A673 (cell line): ENCODE results near the gene MCM3. TPM values are rescaled to one million over a fixed set of nuclear protein-coding genes. Genes with fewer than 3 reads are reported as not detected.

Experiments
- BruUV-seq: library from RNA; stranded (reverse); fragments of 400-500 nt; replicated peaks from 2 replicates; lab custom pipeline; 2021; lab: Mats Ljungman, UMichigan
- CTCF ChIA-PET: fragments of 300-600 bp; sonication (Branson Sonifier 250); formaldehyde crosslinking; loops from one replicate; lab custom pipeline; 2022; ENCODE audit warnings: antibody characterized with exemption; lab: Charles Lee
- POLR2A ChIA-PET: fragments of 300-600 bp; sonication (Branson Sonifier 250); formaldehyde crosslinking; loops from one replicate; lab custom pipeline; 2022; ENCODE audit warnings: antibody characterized with exemption; ENCODE audit not compliant: low non-redundant PET; lab: Charles Lee
- DNase-seq: peaks from one replicate; pipeline ENCODE4 v3.0.0-alpha.2; 2015; ENCODE audit warnings: low spot score
- H3K27ac ChIP-seq: fragments of 200-600 bp; sonication (generic); 2 replicates; pipeline ENCODE4 v1.5.1; 2016; ENCODE audit warnings: mixed run types, low read depth, mild to moderate bottlenecking, mixed read lengths, antibody characterized with exemption, low read length; ENCODE audit not compliant: poor library complexity, severe bottlenecking
- H3K27me3 ChIP-seq: fragments of 200-600 bp; sonication (generic); replicated peaks from 2 replicates; pipeline ENCODE4 v1.6.1; 2017; ENCODE audit warnings: mixed run types, low read depth, mild to moderate bottlenecking, mixed read lengths, antibody characterized with exemption, low read length; ENCODE audit not compliant: insufficient read depth, poor library complexity
- H3K36me3 ChIP-seq: fragments of 200-600 bp; sonication (generic); 2 replicates; pipeline ENCODE4 v1.6.1; 2016; ENCODE audit warnings: mixed run types, mild to moderate bottlenecking, mixed read lengths, antibody characterized with exemption, low read length; ENCODE audit not compliant: insufficient read depth, poor library complexity, severe bottlenecking
- H3K4me1 ChIP-seq: fragments of 200-600 bp; sonication (generic); 2 replicates; pipeline ENCODE4 v1.6.1; 2017; ENCODE audit warnings: mixed run types, mild to moderate bottlenecking, mixed read lengths, antibody characterized with exemption, low read length; ENCODE audit not compliant: insufficient read depth, poor library complexity, severe bottlenecking
- H3K4me3 ChIP-seq: fragments of 200-600 bp; sonication (generic); 2 replicates; pipeline ENCODE4 v1.5.1; 2016; ENCODE audit warnings: low read depth, mixed run types, mild to moderate bottlenecking, mixed read lengths, low read length; ENCODE audit not compliant: poor library complexity, severe bottlenecking
- H3K9me3 ChIP-seq: fragments of 200-600 bp; sonication (generic); 2 replicates; pipeline ENCODE4 v1.6.1; 2016; ENCODE audit warnings: mixed run types, low read depth, mild to moderate bottlenecking, mixed read lengths, antibody characterized with exemption, low read length; ENCODE audit not compliant: poor library complexity, severe bottlenecking
- CTCF ChIP-seq: fragments of 300-800, 200-600 bp; sonication (generic); conservative IDR thresholded peaks from 2 replicates; pipeline ENCODE4 v1.5.1; 2017; ENCODE audit warnings: low read depth, mild to moderate bottlenecking, antibody characterized with exemption, low read length, moderate library complexity, mixed read lengths
- EZH2 ChIP-seq: fragments of 200-600 bp; sonication (generic); IDR thresholded peaks from 2 replicates; pipeline ENCODE4 v1.6.1; 2017; ENCODE audit warnings: borderline replicate concordance, low read depth, mild to moderate bottlenecking, mixed read lengths, antibody characterized with exemption, low read length; ENCODE audit not compliant: poor library complexity, severe bottlenecking
- intact Hi-C: fragments of 100-400 bp; cut with micrococcal nuclease; formaldehyde crosslinking; loops from one replicate; pipeline ENCODE4 v1.10.0; 2022; ENCODE audit not compliant: unreplicated experiment
- total RNA-seq: library from RNA; stranded (reverse); gene quantifications from 2 replicates; pipeline ENCODE4 v1.2.3, GENCODE V29; 2021

Gene MCM3
- total RNA-seq, 1 experiment from 2014 or later, result 233 TPM

DNA sequence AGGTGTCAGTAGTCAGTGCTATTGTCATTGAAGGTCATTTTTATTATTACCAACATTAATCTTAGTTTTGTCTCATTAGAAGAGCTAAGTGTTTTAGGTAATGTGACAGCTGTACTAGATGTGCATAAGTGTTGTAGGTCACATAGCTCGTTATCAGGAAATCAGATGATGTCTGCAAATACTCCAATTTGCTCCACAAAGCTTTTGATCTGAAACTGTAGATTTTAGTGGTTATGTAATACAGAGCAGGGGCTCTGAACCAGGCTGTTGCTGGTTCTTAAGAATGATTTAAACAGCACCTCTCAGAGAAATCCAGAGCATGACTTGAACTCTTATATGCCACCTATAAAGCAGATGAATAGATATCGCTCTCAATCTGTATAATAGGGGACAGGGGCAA is 42.7 kb downstream of the MCM3 start:
- DNase-seq, result no peak
- intact Hi-C loops, result no loop called here
- ChIA-PET CTCF (no interaction called here), POLR2A (interaction anchor here (0.6 kb wide), 1 partner anchor 37 kb away, joined by 3 read pairs; no protein-coding TSS in a partner anchor)
- no peaks in the 10 kb centered on the region for H3K9me3 ChIP-seq
- H3K4me1 ChIP-seq, result no peaks in the 10 kb centered on the region
- H3K4me3 ChIP-seq, result no peak overlapping the region
- H3K27me3 ChIP-seq, result no peaks in the 10 kb centered on the region
- no TSS peak for BruUV-seq
- TF ChIP-seq EZH2 (no peak), CTCF (no peak)
- no peak overlapping the region for H3K27ac ChIP-seq
- H3K36me3 ChIP-seq, result no peaks in the 10 kb centered on the region

GRCh38 chr6:52233975-52234823 is 50.3 kb downstream of the MCM3 start:
- H3K4me3 ChIP-seq, result no peak overlapping the region
- ChIA-PET CTCF (interaction anchor here (0.5 to 1.4 kb wide), 3 partner anchors 71 to 171 kb away, joined by 3 to 18 read pairs (median 3); no protein-coding TSS in a partner anchor), POLR2A (no interaction called here)
- TF ChIP-seq CTCF (peak; percentile 81), EZH2 (no peak)
- no TSS peak for BruUV-seq
- DNase-seq, result peak; percentile 91
- H3K36me3 ChIP-seq, result no peaks in the 10 kb centered on the region
- intact Hi-C loops, result loop anchor here (1.0 to 10.0 kb wide), 4 partner anchors 71 to 379 kb away; no protein-coding TSS in a partner anchor
- no peaks in the 10 kb centered on the region for H3K9me3 ChIP-seq
- H3K27ac ChIP-seq, result peak overlapping the region; percentile 1
- H3K27me3 ChIP-seq, result no peaks in the 10 kb centered on the region
- H3K4me1 ChIP-seq, result peaks cover 16% of the 10 kb centered on the region

GRCh38 chr6:52233005-52233404 is 51.5 kb downstream of the MCM3 start:
- H3K27ac ChIP-seq, result no peak overlapping the region
- no peaks in the 10 kb centered on the region for H3K9me3 ChIP-seq
- no peak for TF ChIP-seq CTCF
- peaks cover 16% of the 10 kb centered on the region for H3K4me1 ChIP-seq
- DNase-seq, result no peak
- H3K36me3 ChIP-seq, result no peaks in the 10 kb centered on the region
- ChIA-PET CTCF (interaction anchor here (1.1 kb wide), 1 partner anchor 183 kb away, joined by 3 read pairs; no protein-coding TSS in a partner anchor), POLR2A (no interaction called here)
- H3K27me3 ChIP-seq, result no peaks in the 10 kb centered on the region
- no peak overlapping the region for H3K4me3 ChIP-seq
- no TSS peak for BruUV-seq
- intact Hi-C loops, result loop anchor here (10.0 kb wide), 1 partner anchor 378 kb away; no protein-coding TSS in a partner anchor
